SHP77 (cell line): Measurements from ENCODE around the gene VEGFB.

Source experiments
- DNase-seq, 2 experiments: peaks; one replicate each; lab custom pipeline; 2025; lab: John Stamatoyannopoulos, UW

VEGFB gene

GRCh38 chr11:64211181-64211872 lies 23.1 kb upstream of the VEGFB start:
- no peak for DNase-seq

- DNase-seq = no peak
Observed at GRCh38 chr11:64216879-64217278, 17.5 kb upstream of the VEGFB start.

GRCh38 chr11:64218628-64219353 lies 15.6 kb upstream of the VEGFB start:
- no peak for DNase-seq

- DNase-seq = no peak
Observed at GRCh38 chr11:64219354-64219684, 15.1 kb upstream of the VEGFB start.

- no peak for DNase-seq
Observed at GRCh38 chr11:64219755-64220154, 14.6 kb upstream of the VEGFB start.

- DNase-seq = no peak
Observed at GRCh38 chr11:64220271-64220670, 14.1 kb upstream of the VEGFB start.

- DNase-seq = no peak
Observed at GRCh38 chr11:64220798-64221197, 13.6 kb upstream of the VEGFB start.

- no peak for DNase-seq
Observed at GRCh38 chr11:64222651-64223000, 11.8 kb upstream of the VEGFB start.

- DNase-seq = no peak
Observed at GRCh38 chr11:64223001-64223651, 11.3 kb upstream of the VEGFB start.

- DNase-seq = no peak
Observed at GRCh38 chr11:64224151-64224890, 10.1 kb upstream of the VEGFB start.

- DNase-seq = no peak
Observed at GRCh38 chr11:64224891-64225607, 9.3 kb upstream of the VEGFB start.

GRCh38 chr11:64225608-64226506 lies 8.5 kb upstream of the VEGFB start, which contains the start of the genes NUDT22 and TRPT1:
Gene NUDT22 (plus strand): TSS chr11:64226274. CDS start chr11:64226653, 379 bp downstream.
Gene TRPT1 (minus strand): TSS chr11:64226186. CDS start chr11:64225860, 326 bp downstream.
- peak; percentile 79 to 87 for DNase-seq

GRCh38 chr11:64226507-64227051 lies 7.8 kb upstream of the VEGFB start:
- DNase-seq = peak; percentile 69 to 83

GRCh38 chr11:64227405-64227956 lies 6.9 kb upstream of the VEGFB start:
- no peak for DNase-seq

- DNase-seq = no peak
Observed at GRCh38 chr11:64229090-64229743, 5.2 kb upstream of the VEGFB start.

GRCh38 chr11:64229744-64230170 lies 4.6 kb upstream of the VEGFB start:
- no peak for DNase-seq

GRCh38 chr11:64230171-64230984 lies 4.0 kb upstream of the VEGFB start, which contains the start of gene DNAJC4:
Gene DNAJC4 (plus strand): TSS chr11:64230548. CDS start chr11:64230855, 307 bp downstream.
- peak; percentile 93 to 94 for DNase-seq

- no peak for DNase-seq
Observed at GRCh38 chr11:64230985-64231365, 3.4 kb upstream of the VEGFB start.
